SIG-M5 treated with dmso at 0.1 percent for 504 hours (cell line): ENCODE measurements around the gene RAX.
A peak's percentile ranks its signal among the peaks of the same experiment; 100 is the strongest.

Experiments
- DNase-seq: peaks from one replicate; lab custom pipeline; 2025; ENCODE audit not compliant: unreplicated experiment; lab: John Stamatoyannopoulos, UW

The RAX gene

DNA sequence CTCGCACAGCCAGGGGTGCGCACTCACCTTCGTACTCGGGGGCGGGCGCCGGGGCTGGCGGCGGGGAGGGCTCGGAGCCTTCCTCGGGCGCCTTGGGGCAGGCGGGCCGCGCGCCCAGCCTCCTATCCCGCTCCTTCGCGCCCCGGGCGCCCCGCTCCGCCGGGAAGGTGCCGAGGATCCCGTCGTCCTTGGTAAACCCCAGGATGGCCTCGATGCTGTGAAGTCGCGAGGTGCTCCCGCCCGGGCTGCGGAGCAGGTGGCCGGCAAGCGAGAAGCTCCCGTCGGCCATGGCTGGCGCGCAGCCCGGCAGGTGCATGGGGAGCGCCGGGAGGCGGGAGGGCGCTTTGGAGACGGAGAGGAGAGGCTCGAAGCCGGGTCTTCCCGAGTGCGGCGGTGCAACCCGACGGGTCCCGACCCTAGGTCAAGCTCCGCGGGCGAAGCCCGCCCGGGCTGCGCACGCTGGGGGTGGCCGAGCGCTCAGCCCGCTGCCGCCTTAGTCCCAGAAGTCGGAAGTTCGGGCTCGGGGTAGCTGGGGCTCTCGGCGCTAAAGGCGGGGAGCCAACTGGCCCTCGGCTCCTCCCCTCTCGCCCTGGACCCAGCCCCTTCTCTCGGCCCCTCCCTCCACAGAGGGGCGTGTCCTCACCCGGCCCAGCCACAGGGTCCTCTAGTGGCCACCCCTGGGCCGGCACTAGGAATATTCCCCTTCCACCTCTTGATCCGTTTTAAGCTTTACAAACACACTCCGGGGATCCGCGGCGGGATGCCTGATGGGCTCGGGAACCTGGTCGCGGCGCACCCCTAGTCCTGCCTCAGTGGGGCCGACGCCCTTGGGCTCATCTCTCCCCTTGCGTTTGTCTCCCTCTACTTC lies at the start of gene RAX:
Gene RAX (minus strand): TSS at position 564 of the 868 bp plus-strand sequence. CDS start 248 bp downstream, at position 316.
- DNase-seq, result no peak

- no peak for DNase-seq
These were observed 45.3 kb upstream of the RAX start, which contains the start of gene CPLX4 for GRCh38 chr18:59318460-59319050. TSS of gene CPLX4 (minus strand) at chr18:59318649. CDS start at chr18:59318462, 187 bp downstream.

DNA sequence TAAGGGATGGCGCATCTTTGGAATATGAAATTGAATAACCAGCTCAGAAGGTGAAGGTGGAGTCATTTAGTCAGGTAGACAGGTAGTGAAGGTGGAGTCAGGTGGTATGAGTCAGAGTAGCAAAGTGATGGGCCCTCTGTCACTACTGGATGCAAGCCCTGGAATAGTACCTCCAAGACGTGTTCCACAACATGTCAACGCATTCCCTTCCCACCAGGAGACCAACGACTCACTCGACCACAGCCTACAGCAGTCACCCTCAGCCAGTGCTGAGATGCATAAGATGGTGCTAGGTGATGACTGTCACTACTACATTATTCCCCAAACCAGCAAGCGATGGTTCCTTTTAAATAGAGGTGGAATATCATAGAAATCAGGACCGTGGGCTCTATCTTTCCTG lies 38.4 kb upstream of the RAX start:
- DNase-seq, result no peak

GRCh38 chr18:59308938-59309260 lies 35.6 kb upstream of the RAX start:
- peak; percentile 45 for DNase-seq

GRCh38 chr18:59308248-59308937 lies 35.1 kb upstream of the RAX start:
- peak; percentile 38 for DNase-seq

DNA sequence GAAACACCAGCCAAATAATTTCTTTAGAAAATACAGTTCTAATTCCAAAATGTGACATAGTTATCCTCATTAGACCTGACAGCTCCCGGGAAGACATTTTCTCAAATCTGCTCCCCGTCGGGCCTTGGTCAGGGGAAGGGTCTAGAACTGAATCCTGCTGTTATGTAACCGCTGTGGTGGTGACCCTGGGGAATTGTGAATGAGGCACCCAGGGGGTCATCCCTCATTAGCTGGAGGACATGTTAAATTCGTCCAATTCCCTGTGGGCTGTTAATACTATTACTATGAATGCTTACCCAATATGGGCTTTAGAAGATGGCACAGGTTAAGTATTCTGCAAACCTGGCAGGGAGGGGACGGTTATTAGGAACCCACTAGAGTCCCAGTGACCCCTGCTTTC lies 33.4 kb upstream of the RAX start:
- DNase-seq, result no peak

DNA sequence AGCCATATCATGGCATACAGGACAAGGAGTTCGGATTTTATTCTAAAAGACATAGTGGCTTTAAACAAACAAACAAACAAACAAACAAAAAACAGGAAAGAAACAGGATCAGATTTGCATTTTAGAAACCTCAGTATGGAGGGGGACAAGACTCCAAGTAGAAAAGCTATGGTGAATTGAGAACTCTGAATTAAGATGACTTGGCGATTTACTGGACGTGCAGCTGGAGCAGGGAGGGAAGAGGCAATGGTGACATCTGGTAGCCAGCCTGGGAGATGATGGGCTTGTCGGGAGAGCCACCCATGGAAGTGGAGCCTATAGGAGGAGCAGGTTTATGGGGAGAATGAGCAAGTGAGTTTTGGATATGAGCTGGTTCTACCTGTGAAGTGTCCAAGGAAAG lies 32.0 kb upstream of the RAX start:
- no peak for DNase-seq

DNA sequence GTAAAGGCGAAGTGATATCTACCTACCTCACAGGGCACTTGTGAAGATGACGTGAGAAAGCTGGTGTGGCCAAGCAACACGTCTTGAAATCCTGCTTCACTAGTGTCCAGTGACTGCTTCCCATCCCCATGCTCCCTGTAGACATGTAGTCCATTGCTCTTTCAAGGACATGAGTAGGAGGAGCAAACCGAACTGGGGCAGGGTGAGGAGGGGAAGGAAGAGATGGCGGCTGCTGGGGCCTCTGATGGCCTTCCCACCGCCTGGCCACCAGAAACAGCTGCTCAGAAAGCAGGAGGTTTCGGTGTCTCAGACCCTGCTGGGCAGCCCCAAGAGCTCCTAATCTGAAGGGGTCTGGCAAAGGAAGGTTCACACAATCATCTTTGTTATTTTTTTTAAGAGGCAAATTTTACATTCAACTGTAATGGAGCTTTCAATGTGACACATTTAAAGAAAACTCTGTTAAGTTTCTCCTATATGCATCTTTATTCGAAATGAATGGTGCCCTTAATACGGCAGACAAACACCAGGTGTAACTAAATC lies 30.5 kb upstream of the RAX start:
- DNase-seq, result no peak

- DNase-seq, result no peak
These were observed 29.8 kb upstream of the RAX start for GRCh38 chr18:59303006-59303405.

GRCh38 chr18:59301929-59302328 lies 28.7 kb upstream of the RAX start:
- no peak for DNase-seq

- DNase-seq, result no peak
These were observed 27.5 kb upstream of the RAX start for GRCh38 chr18:59300676-59301285.

DNA sequence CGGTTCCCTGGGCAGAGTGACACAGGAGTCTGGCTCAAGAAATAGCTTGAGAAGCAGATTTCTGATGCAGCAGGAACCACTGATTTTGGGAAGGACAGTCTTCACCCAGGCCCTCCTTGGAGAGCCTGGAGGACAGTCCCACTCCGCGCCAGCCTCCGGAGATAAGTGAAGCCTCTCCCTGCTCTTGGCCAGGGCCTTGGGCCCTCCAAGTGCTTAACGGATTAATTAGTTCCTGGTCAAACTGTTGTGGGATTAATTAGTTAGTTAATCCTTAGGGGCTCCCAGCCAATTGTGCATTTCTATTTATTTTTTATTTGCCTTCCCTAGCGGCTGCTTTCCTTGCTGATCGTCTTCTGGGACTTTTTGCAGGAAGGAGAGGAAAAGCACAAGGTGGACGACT lies 25.6 kb upstream of the RAX start:
- no peak for DNase-seq

DNA sequence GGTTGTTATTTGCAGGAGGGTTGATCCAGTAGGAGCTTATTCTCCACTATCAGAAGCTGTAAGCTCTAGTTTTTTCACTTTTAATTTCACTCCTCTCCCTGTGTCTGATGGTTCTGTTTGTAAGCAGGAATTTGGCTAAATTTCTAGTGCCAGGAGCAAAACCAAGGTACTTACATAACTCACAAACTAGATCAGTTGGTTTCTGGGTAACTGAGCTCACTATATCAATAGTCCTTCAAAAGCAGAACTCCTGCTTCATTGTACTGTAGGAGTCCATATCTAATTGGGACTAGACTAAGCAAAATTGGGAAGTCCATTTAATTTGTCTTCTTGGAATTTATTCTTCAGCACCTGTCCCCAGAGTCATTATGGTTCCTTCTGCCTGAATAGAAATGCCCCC lies 20.1 kb upstream of the RAX start:
- no peak for DNase-seq

DNA sequence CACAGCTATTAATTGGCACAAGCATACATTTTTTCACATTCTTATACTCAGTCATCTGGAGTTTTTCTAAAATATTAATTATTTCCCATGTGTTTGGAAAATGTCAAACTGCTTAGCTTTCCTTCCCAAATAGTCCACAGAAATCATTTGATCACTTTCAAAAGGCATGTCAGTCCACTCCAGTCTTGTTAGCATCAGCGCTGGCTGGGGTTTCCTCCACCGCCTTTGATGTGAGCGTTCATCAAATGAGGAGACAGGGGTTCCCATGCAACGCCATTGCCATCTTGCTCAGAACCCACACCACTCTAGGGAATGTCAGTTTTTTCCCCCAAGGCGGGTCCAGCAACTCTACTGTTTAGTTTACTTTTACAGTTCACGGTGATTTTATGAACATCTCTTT lies 13.1 kb upstream of the RAX start:
- no peak for DNase-seq

DNA sequence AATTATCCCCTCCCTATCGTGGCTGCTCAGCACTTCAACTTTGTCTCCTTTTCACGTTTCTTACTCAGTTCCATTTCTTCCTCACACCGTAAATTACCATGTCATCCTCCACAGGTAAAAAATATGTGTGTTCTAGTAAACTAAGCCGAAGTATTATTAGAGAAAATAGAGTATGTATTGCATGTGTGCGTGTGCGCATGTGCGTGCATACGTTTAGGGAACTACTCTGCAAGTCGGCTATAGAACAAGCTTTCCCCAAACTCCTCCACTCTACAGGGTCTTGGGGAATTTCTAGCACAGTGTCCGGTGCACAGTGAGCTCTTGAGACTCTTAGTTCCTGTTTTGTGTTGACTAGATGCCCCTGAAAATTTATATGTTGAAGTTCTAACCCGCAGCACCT lies 9.1 kb upstream of the RAX start:
- DNase-seq, result no peak

DNA sequence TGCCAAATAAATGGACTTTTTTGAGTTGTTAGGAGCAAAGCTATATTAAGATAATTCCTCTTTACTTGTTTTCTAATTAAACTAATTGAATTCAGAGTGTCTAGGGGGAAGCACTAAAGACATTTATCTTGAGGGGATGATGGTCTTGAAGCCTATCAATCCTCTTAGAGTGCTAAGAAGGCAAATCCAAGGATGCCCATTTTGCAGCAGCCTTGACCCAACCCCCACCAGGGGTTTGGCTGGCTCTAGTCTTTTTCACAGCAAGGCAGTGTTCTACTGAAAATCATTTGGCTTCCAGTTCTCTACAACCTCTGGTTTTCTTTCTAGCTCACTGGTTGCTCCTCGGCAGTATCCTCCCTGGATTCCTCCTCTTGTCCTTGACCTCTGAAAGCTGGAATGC lies 6.5 kb upstream of the RAX start:
- no peak for DNase-seq

DNA sequence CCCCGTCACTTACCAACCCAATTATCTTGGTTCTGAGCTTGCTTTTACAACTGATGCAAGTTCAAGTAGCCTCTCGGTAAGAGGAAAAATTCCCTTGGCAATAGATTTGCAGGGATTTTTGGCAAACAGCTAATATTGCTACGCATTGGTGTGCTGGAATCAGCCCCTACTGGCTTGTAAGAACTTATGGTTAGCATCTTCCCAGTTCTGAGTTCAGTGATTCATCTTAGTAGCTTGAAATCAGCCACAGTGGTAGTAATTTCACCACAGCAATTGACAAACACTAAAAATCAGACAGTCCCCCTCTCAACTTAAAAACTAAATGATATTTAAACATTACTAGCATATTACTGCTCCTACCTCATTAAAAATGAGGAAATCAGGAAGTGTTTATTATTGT lies 5.9 kb upstream of the RAX start:
- no peak for DNase-seq

- no peak for DNase-seq
These were observed 5.5 kb upstream of the RAX start for GRCh38 chr18:59278793-59279192.

GRCh38 chr18:59276047-59276446 lies 2.8 kb upstream of the RAX start:
- DNase-seq, result no peak

- no peak for DNase-seq
These were observed 2.2 kb upstream of the RAX start for GRCh38 chr18:59275406-59275949.

DNA sequence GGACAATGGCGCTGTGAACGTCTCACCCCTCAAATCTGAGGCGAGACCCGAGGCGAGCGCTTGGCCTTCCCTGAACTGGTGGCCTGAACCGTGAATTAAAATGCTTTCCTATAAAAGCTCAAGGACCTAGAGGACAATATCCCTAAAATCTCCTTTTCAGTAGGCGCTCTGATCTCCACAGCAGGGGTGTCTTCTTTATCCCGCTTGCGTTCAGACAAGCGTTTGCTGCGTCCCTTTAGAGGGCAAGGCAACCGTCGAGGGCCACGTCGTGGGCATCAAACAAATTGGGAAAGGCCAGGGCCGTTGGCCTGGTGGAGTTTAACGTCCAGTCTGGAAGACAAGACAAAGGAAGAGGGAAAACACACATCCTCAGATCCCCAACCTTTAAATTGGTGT lies 1.3 kb upstream of the RAX start:
- no peak for DNase-seq
